NCI-H1092 treated with DMSO at 0.1 percent for 48 hours (cell line): ENCODE results near the gene ACE.

ENCODE experiments used
- DNase-seq: peaks from one replicate; lab custom pipeline; 2025; lab: John Stamatoyannopoulos, UW

The ACE gene

DNA sequence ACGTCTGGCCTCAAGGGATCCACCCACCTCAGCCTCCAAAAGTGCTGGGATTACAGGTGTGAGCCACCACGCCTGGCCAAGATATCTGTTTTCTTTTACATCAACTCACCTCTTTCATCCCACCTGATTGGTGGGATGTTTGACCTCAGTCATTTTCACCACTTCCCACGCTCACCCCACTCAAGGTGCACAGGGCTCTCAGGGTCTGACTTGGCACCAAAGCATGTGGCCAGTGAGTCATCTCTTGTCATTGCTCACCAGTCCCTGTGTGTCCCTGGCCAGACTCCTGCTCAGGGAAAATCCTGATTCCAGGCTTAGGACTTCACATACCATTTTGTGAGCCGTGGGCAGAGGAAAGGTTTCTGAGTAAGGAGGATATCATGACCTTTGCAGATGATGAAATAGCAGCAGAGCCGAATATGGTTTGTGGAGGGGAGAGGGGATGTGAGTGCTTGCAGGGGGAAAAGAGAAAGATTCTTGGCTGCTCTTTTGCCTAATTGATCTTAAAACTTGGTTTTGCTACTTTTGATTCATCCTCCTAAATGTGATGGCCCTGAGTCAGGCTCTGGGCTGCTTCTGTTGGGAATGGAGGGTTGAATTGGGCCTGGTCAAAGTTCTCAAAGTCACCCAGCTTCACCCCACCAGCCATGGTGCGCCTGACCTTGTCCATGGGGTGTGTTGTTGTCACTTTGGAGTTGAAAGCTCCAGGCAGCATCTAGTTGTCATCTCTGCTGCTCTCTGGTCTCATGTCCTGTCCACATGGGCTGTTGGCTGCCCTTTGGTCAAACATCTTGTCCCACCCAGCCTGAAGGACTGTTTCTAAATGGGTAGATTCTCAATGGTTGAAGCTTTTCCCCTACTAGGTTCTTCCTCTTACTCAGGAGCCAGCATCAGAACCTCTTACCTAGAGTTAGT lies 40.3 kb downstream of the ACE start:
- no peak for DNase-seq

DNA sequence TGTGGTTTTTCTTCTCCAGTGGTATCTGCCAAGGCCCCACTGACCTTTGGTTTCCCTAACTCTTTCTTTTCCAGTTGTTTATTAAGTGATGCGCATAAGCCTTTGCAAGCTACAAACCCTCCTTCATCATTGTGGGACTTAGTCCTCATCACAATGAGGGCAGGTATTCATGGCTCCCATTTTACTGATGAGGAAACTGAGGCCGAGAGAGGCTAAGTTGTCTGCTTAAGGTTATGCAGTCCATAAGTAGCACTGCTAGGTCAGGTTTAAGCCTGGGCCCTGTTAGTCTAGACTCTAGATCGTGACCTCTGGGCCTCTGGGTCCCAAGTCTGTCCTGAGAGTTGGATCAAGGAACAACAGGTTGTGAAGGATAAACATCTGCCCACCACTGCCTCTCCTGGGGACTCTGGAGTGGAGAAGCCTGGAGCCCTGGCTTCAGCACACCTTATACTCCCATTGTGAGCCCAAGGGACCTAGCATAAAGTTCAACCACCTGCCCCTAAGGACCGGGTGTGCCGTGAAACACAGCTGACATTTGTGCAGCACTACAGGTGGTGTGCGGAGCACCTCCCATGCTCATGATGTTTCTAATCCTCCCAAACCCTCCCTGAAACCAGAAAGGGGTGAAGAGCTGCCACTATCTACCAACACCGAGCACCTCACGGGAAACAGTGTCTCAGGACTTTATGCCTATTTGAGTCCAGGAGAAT lies 41.1 kb downstream of the ACE start:
- peak; percentile 12 for DNase-seq

DNA sequence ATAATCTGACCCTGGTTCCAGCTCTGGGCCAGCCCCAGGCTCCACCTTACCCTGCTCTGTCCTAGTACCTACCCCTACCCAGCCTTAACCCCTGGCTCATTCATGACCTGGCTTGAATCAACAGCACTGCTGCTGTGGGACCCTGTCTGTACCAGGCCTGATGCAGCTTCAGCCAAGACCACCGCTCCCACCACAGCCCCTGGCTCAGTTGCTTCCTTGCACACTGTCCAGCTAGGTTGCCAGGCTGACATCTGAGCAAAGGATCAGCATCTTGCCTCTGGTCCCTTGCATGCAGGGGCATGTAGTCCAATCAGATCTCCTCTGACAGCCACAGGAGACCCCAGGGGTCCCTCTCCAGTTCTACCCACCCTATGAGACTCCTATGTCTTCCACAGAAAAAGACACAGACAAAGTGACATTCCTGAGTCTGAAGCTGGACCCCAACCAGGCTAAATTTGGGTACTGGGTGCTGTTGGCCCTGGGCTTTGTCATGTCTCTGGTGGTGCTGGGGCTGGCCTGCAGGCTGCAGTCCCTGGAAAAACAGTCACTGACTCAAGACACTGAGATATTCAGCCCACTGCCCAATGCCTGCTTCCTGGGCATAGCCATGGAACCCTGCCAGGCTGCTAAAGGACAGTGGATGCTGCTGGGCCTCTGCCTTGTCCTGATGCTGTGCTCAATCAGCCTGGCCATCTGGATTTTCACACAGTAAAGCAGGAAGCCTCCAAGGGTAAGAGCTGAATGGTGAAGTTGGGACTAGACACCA lies 42.4 kb downstream of the ACE start:
- DNase-seq: peak; percentile 30

DNA sequence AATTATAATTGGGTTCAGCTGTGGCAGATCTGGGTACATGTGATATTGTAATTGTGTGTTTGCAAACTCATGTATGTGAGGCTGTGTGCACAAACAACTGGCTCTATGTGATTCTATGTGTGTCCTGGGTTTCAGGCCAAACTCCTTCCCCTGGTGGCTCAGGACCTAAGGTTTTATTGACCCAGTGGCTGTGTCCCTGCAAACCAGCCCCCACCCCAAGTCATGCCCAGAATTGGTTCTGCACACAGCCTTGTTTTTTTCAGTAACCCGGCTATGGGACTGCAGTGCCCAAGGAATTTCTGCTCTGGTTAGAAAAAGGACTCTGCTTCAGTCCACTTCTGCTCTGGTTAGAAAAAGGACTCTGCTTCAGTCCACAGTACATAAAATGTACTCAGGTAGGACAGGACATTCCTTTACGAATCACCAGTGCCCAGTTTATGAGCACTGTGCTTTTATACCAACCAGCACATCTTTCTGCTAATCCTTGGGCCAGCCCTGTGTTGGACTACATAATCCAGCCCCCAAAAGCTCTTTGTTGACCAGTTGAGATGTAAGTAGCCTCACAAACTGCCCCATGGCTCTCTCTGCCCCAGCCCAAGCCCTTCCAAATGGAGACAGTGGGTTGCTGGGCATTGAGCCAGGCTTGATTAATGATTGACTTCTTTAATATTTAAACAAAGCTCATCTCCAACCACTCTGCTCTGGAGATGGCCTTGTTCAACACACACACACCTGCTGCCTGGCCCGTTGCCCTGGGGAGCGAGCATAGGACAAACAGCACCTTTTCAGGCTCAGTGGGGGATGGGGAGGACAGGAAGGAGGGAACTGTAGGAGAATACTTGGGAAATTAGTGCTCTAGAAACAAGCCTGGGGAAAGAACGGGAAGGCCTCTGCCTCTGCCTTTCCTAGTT lies 43.4 kb downstream of the ACE start:
- DNase-seq: peak; percentile 97

DNA sequence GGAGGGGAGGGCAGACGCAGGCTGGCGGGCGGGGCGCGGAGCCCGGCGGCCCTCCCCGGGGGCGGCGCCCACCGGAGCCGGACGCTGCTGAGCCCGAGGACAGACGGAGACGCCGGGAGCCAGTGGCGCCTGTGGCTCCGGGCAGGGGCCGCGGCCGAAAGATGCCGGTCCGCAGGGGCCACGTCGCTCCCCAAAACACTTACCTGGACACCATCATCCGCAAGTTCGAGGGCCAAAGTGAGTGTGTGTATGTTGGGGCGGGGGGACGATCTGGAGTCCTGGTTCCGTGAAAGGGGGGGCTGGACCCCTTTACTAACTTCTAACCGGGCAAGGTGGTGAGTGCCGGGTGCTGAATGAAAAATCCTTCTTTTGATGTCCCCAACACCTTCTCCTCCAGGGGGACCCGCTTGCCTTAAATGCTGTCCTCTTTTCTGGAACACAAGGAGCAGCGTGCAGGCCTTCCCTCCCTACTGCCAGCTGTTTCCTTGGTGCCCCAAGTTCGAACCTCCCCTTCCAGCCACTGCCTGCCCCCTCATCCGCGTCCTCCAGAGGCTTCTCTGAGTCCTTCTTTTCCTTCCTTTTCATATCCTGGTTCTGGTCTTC lies 46.5 kb downstream of the ACE start, which contains the start of gene KCNH6:
Gene KCNH6, plus strand, starts transcription at position 106 of the 603 bp plus-strand sequence. Its CDS starts 56 bp downstream, at position 162.
- peak; percentile 15 for DNase-seq

DNA sequence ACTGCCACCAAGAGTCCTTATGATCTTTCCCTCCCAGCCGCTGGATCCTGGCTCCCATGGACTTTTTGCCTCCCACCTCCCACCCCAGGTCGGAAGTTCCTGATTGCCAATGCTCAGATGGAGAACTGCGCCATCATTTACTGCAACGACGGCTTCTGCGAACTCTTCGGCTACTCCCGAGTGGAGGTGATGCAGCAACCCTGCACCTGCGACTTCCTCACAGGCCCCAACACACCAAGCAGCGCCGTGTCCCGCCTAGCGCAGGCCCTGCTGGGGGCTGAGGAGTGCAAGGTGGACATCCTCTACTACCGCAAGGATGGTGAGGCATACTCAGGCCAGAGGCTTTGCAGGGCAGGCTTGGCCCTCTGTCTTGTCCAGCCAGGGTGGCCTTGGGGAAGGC lies 47.2 kb downstream of the ACE start:
- no peak for DNase-seq

DNA sequence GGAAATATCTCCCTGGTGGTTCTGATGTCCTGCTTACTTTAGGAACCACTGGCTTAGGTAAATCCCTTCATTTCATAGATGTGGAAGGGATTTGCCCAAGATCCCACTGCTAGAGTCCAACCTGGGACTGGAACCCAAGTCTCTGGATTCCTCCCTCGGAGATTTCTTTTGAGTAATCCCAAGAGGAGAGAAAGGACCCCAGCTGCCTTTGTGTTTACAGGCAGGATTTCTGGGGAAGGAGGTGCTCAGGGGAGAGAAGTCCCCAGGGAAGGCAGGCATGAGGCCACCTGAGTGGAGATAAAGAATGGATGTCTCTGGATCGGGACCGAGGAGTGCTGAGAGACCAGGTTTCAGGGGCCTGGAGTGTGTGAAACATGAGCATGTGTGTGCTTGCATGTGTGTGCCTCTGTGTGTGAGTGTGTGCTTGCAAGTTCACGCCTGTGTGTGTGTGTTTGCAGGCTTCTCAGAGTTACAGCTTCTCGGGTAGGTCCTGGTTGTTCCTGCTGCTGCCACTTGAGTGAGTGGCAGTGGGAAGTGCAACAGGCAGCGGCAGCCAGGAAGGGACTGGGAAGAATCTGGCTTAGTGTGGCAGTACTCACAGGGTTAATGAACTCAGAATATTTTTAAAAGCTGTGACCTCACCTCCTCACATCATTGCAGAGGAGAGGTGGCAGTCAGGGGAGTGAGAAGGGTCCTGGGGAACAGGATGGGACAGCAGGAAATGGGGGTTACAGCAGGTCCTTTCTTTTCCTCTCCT lies 48.5 kb downstream of the ACE start:
- DNase-seq: no peak

DNA sequence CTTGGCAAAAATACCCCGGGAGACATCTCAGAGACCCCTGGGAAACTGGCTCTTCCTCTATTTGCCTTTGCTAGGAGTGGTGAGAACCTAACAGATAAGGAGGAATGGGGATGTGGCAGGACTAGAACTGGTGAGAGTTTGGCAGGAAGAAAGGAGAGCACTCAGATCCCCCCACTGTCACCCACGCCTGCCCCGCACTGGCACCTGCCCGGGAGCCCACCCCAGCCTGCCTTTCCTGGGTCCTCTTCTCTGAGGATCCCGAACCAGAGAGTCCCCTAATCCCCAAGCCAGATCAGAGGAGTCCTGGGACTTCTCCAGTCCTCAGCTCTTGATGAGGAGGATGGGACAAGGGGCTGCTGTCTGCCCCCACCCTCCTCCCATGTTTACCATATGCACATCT lies 50.0 kb downstream of the ACE start:
- DNase-seq: no peak

DNA sequence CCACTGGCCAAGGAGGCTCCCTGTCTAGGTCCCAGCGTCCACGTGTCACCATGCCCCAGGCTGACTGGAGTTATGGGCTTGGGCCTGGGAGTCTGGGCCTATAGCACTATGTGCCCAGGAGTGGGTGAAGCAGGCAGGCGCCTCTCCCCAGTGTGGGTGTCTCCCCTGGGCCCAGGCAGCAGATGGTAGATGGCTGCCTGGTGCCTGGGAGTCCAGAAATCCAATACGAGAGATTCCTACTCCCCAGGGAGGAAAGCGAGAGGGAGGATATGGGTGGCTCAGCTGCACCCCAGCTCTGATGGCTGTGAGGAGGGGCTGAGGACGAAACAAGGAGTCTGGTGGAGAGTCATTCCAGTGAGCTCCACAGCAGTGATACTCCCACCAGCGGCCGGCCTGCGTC lies 51.3 kb downstream of the ACE start:
- DNase-seq: no peak

DNA sequence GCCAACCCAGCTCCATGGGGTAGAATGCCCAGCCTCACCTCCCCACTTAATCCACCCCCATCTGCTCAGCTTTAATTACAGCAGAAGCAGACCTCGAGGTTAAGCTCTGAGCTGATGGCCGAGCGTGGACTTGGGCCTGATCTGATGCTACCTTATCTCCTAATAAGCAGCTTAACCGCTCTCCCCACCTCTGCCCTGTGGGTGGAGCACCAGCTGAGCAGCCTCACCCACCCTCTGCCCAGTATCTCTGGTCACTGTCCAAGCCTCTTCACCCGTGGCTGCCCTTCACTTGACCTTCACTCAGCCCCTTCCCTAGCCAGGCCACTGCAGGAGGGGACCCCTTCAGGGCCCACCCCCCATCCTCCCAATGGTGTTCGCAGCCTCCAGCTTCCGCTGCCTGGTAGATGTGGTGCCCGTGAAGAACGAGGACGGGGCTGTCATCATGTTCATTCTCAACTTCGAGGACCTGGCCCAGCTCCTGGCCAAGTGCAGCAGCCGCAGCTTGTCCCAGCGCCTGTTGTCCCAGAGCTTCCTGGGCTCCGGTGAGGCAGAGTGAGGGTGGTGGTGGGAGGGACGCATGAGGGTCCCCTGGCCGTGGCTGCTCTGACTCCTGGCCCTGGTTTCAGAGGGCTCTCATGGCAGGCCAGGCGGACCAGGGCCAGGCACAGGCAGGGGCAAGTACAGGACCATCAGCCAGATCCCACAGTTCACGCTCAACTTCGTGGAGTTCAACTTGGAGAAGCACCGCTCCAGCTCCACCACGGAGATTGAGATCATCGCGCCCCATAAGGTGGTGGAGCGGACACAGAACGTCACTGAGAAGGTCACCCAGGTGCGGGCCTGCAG lies 53.1 kb downstream of the ACE start:
- DNase-seq: no peak

DNA sequence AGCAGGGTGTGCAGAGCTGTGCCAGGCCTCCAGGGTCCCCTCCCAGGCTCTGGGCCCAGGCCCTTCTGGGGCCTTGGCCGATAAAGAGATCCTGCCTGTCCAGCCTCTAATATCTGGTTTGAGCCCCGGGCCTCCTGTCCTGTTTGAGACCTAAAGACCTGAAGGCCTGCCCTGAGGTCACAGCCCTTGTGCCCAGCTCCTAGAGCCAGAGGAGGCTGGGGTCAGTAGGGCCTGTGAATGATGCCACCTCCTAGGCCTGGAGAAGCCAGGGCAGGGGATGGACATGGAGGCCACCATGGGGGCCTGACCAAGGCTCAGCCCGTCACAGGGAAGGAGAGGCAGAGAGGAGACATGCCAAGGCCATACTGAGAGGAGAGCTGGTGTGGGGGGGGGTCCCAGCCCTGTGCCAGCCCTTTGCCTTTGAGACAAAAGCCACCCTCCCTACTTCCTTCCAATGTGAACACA lies 53.7 kb downstream of the ACE start:
- no peak for DNase-seq

DNA sequence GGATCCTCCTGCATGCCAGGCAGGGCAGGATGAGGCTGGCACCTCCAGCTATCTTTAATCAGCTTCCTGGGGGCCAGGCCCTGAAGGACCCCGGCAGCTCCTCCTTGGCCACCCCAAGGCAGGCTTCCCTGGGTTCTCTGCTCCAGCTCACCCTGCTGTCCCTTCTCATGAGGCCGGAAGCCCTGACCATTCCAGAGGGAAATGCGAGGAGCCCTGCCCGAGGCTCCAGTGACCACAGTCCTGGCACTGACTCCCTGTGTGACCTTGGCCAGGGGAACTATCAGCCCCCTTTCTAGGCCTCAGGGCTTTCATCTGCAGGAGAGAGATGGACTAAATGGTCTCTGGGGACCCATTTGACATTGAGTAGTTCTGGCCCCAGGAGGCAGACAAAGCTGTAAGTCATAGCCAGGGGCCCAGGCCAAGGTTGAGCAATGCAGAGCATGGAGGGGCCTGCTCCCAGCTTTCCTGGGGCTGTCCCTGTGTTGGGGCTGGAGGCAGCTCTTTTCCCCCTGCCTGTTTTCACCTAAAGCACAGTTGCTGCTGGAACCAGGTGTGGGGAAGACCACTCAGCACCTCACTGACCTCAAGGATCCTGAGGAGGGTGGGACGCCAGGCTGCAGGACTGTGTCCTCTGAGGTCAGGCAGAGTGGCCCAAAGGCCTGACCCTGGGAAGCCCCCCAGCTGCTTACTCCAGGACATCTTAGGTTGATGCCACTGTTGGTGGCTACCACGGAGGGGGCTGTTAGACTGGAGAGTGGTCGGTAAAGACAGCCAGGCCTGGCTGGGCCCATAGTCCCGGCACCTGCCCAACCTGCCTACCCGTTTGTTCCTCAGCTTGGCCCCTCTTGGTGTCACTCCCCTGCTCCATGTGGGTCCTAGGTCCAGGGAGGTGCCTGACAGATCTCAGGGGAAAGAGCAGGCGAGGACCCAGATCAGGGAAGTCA lies 54.4 kb downstream of the ACE start:
- DNase-seq: no peak

DNA sequence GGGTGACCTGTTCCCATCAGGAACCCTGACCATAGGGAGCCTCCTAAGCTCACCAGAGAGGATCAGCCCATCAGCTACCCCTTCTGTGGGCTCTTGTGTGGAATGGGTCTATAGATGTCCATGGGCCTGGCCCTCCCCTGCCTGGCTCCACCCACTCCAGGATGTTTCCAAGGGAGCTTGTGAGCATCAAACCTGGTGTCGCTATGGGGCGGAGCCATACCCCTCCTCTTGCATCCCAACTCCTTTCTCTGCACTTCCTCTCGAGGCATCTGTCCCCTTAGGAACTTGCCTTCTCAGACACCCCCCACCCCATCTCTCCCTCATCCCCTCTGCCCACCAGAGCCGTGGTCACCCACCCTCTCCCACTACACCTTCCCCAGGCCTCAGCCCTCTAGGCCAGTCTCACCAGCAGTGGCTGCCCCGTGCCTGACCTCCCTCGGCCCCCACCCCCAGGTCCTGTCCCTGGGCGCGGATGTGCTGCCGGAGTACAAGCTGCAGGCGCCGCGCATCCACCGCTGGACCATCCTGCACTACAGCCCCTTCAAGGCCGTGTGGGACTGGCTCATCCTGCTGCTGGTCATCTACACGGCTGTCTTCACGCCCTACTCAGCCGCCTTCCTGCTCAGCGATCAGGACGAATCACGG lies 56.7 kb downstream of the ACE start:
- no peak for DNase-seq

DNA sequence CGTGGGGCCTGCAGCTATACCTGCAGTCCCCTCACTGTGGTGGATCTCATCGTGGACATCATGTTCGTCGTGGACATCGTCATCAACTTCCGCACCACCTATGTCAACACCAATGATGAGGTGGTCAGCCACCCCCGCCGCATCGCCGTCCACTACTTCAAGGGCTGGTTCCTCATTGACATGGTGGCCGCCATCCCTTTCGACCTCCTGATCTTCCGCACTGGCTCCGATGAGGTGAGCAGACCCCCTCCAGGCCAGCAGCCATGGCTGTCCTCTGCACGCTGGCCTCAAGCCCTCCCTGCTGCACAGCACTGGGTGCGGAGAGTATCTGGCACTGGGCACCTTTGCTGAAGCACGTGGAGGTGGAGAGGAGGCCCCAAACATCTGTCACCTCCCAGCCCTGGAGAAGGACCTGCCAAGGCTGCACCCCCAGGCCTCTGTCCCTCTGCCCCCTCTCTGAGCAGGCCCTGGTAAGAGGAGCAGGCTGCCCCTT lies 57.3 kb downstream of the ACE start:
- no peak for DNase-seq

DNA sequence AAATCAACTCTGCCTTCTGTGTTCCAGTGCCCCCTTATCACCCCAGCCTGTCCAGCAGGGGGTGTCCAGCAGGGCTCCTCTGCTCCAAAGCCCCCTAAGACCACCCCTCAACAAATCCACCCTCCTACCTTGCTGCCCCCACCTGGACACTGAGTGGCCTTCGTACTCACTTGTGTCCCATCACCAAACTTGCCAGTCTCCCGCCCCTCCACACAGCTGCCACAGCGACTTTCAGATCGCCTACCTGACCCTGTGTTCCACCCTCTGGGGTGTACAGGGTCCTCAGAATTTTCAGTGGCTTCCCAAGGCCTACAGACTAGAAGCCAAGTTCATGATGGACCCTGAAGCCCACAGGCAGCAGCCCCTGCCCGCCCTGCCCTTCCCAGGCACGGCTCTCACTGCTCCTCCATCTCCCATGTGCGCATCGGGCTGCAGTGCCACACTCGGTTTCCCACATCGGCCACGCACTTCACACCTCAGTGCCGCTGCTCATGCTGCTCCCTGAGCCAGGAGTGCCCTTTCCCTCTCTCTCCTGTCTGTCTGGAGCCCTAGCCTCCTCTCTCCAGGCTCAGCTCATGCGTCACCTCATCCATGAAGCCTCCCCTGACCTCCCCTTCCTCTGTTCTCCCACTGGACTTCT lies 58.1 kb downstream of the ACE start:
- no peak for DNase-seq

DNA sequence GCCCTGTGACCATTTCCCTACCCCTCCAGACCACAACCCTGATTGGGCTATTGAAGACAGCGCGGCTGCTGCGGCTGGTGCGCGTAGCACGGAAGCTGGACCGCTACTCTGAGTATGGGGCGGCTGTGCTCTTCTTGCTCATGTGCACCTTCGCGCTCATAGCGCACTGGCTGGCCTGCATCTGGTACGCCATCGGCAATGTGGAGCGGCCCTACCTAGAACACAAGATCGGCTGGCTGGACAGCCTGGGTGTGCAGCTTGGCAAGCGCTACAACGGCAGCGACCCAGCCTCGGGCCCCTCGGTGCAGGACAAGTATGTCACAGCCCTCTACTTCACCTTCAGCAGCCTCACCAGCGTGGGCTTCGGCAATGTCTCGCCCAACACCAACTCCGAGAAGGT lies 58.8 kb downstream of the ACE start:
- DNase-seq: no peak

DNA sequence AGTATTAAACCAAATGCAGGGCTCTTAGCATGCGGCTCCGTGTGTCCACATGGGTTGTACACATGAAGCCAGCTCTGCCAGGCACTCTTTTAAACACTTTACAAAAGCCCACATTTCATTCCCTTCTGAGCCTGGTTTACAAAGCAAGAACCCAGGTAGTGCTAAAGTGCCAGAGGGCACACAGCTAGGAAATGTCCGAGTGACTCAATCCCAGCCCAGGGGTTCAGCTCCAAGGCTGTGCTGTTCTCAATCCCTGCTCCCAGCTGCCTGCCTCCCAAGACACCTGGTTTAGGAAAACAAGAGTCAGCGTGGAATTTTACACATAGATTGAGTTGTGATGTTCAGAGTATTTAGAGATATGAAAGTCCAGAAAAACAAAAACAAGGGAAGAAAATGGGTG lies 60.1 kb downstream of the ACE start:
- no peak for DNase-seq
